HEK293T (cell line): ENCODE measurements around the gene SLC17A1.

ENCODE experiments used
- CTCF ChIA-PET: fragments of 350-600 bp; formaldehyde crosslinking; extraction: SDS; loops from one replicate; lab custom pipeline; 2021; ENCODE audit warnings: antibody characterized with exemption, inconsistent platforms; lab: Yijun Ruan, JAX
- POLR2A ChIA-PET: fragments of 350-600 bp; formaldehyde crosslinking; extraction: SDS; loops from one replicate; lab custom pipeline; 2020; ENCODE audit warnings: antibody characterized with exemption, inconsistent platforms; lab: Yijun Ruan, JAX
- DNase-seq: peaks from one replicate; pipeline ENCODE4 v3.0.0; 2012; ENCODE audit warnings: mixed read lengths; ENCODE audit errors: extremely low spot score
- ARNT ChIP-seq: fragments of 450-650 bp; IDR thresholded peaks from 2 replicates; pipeline ENCODE4 v1.6.1; 2017; ENCODE audit warnings: mild to moderate bottlenecking
- BHLHE40 ChIP-seq: fragments of 450-650 bp; IDR thresholded peaks from 2 replicates; pipeline ENCODE4 v1.6.1; 2016; ENCODE audit warnings: mild to moderate bottlenecking, moderate library complexity, borderline replicate concordance
- CTBP1 ChIP-seq: fragments of 450-650 bp; IDR thresholded peaks from 2 replicates; pipeline ENCODE4 v1.6.1; 2016; ENCODE audit warnings: borderline replicate concordance
- ELF4 ChIP-seq: fragments of 450-650 bp; IDR thresholded peaks from 2 replicates; pipeline ENCODE4 v1.6.1; 2017; ENCODE audit warnings: antibody characterized with exemption
- FOXA1 ChIP-seq: fragments of 450-650 bp; IDR thresholded peaks from 2 replicates; pipeline ENCODE4 v1.6.1; 2016; ENCODE audit warnings: mild to moderate bottlenecking
- FOXK2 ChIP-seq: fragments of 450-650 bp; IDR thresholded peaks from 2 replicates; pipeline ENCODE4 v1.6.1; 2016; ENCODE audit warnings: mild to moderate bottlenecking
- FOXM1 ChIP-seq: fragments of 450-650 bp; IDR thresholded peaks from 2 replicates; pipeline ENCODE4 v1.6.1; 2017; ENCODE audit warnings: mild to moderate bottlenecking, borderline replicate concordance
- HDGF ChIP-seq: fragments of 450-650 bp; IDR thresholded peaks from 2 replicates; pipeline ENCODE4 v1.6.1; 2017; ENCODE audit warnings: antibody characterized with exemption, borderline replicate concordance
- L3MBTL2 ChIP-seq: fragments of 450-650 bp; conservative IDR thresholded peaks from 2 replicates; pipeline ENCODE4 v1.6.1; 2016; ENCODE audit warnings: mild to moderate bottlenecking
- LEF1 ChIP-seq: fragments of 450-650 bp; IDR thresholded peaks from 2 replicates; pipeline ENCODE4 v1.6.1; 2017; ENCODE audit warnings: mild to moderate bottlenecking, borderline replicate concordance
- NFRKB ChIP-seq: fragments of 450-650 bp; IDR thresholded peaks from 2 replicates; pipeline ENCODE4 v1.6.1; 2016; ENCODE audit warnings: mild to moderate bottlenecking, moderate library complexity
- SP1 ChIP-seq: fragments of 450-650 bp; IDR thresholded peaks from 2 replicates; pipeline ENCODE4 v1.6.1; 2017
- SUZ12 ChIP-seq: fragments of 450-650 bp; IDR thresholded peaks from 2 replicates; pipeline ENCODE4 v1.6.1; 2016; ENCODE audit warnings: mild to moderate bottlenecking
- TARDBP ChIP-seq: fragments of 450-650 bp; IDR thresholded peaks from 2 replicates; pipeline ENCODE4 v1.6.1; 2016
- ZNF384 ChIP-seq: fragments of 450-650 bp; IDR thresholded peaks from 2 replicates; pipeline ENCODE4 v1.6.1; 2016
- TF ChIP-seq, protein P1 (sequence below): fragments of 450-650 bp; IDR thresholded peaks from 2 replicates; pipeline ENCODE4 v1.6.1; 2016

The SLC17A1 gene

DNA sequence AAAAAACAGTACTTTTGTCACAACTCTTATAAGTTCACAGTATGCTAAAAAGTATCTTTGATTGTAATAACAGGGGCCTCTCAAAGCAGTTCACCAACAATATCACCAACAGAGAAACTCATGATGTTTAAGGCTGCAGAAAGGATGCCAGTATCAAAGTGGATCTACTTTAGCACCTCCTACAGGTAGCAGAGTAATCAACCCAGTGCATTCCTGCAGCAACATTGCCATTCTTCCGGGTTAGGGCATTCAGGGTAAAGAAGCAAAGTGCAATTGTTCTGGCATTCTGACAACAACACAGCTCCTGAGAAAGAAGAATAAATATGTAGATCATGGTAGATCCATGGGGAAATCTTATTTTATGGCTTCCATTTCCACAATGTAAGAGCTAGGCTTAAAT lies 84.9 kb downstream of the SLC17A1 start:
- ChIA-PET CTCF (no interaction called here), POLR2A (no interaction called here)

DNA sequence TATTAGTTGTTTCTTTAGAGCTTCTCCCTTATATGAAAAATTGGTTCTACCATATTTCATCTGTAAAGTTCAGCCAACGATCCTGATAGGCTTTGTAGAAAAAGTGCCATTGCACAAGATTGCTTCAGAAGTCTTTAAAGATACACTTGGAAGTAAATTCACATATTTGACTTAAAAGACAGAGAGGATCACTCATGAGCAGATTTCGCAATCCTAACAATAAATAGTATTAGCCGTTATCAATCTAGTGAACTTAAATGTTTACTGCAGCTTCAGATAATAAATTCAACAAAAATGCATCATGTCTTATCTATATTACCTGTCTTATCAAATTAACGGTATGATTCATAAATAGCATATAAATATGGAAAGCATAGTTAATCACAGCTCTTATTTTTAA lies 86.0 kb downstream of the SLC17A1 start:
- no peak for TF ChIP-seq FOXK2
- no peak for TF ChIP-seq ELF4
- no peak for TF ChIP-seq ZNF384
- TF ChIP-seq CTBP1 = no peak
- no peak for TF ChIP-seq LEF1
- no peak for TF ChIP-seq ARNT
- no peak for TF ChIP-seq HDGF
- no peak for TF ChIP-seq L3MBTL2
- TF ChIP-seq FOXA1 = no peak
- no peak for DNase-seq
- ChIA-PET POLR2A (no interaction called here), CTCF (no interaction called here)

More for the DNA sequence above, 84.9 kb downstream of the SLC17A1 start:
- TF ChIP-seq BHLHE40 (no peak), ELF4 (no peak), LEF1 (no peak), FOXA1 (no peak), SP1 (no peak)
- no peak for DNase-seq

DNA sequence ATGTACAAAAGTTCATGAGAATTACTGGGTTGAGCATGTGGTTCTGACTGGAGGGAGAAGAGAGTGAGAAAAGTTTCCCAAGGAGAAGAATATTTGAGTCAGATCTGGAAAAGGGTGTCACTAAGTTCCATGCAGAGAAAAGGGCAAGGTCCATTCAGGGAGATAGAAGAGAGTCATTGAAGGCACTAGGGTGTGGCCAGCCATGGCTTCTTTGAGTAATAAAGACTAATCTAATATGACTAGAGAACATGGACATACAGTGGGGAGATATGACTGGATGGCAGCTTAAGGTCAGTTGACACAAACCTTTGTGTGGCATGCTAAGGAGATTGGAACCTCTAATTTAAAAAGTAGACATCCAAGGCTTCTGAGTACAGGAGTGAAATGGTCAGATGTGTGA lies 88.0 kb downstream of the SLC17A1 start:
- CTCF ChIA-PET = no interaction called here
- TF ChIP-seq L3MBTL2 = no peak
- no peak for TF ChIP-seq FOXA1
- no peak for TF ChIP-seq CTBP1
- TF ChIP-seq LEF1 = no peak
- TF ChIP-seq, protein P1, sequence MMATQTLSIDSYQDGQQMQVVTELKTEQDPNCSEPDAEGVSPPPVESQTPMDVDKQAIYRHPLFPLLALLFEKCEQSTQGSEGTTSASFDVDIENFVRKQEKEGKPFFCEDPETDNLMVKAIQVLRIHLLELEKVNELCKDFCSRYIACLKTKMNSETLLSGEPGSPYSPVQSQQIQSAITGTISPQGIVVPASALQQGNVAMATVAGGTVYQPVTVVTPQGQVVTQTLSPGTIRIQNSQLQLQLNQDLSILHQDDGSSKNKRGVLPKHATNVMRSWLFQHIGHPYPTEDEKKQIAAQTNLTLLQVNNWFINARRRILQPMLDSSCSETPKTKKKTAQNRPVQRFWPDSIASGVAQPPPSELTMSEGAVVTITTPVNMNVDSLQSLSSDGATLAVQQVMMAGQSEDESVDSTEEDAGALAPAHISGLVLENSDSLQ = no peak
- TF ChIP-seq HDGF = no peak
- TF ChIP-seq FOXK2 = no peak
- no peak for TF ChIP-seq SP1
- TF ChIP-seq SUZ12 = no peak
- TF ChIP-seq FOXM1 = no peak
- no peak for TF ChIP-seq BHLHE40
- no peak for TF ChIP-seq ARNT
- no peak for TF ChIP-seq TARDBP
- no peak for TF ChIP-seq ZNF384
- no peak for TF ChIP-seq NFRKB
- no peak for TF ChIP-seq ELF4
- no peak for DNase-seq
- POLR2A ChIA-PET = no interaction called here

DNA sequence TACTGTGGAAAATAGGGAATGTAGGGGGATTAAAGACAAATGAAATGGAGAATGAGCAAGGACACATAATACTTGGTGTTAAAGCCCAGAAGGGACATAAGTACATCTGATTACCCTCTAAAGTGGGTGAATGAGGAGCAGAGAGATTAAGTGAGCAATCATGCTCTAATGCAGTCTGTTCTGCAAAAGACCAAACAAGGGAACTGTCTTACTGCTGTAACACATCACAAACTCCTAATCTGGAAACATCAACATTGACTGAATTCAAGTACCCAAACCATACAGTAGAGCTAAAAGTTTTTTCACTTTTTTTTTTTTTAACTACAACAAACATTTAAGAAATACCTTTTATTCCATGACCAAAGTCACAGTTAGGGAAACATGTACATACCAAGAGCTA lies 96.6 kb downstream of the SLC17A1 start:
- DNase-seq = no peak
- CTCF ChIA-PET = no interaction called here
- POLR2A ChIA-PET = no interaction called here
- TF ChIP-seq, protein P1 = no peak
- TF ChIP-seq SUZ12 = no peak
- no peak for TF ChIP-seq LEF1
- TF ChIP-seq ZNF384 = no peak
- TF ChIP-seq ELF4 = no peak
- no peak for TF ChIP-seq FOXA1
- TF ChIP-seq BHLHE40 = no peak
- no peak for TF ChIP-seq ARNT
- TF ChIP-seq FOXM1 = no peak
- no peak for TF ChIP-seq NFRKB
- TF ChIP-seq CTBP1 = no peak
- TF ChIP-seq FOXK2 = no peak
